Measurements from ENCODE around the gene DUOX1. TPM values are rescaled to one million over a fixed set of nuclear protein-coding genes. Genes with fewer than 3 reads are reported as not detected.
A peak's percentile ranks its signal among the peaks of the same experiment; 100 is the strongest.

The DUOX1 gene
- polyA plus RNA-seq, 3 donors: 0.22 TPM; not detected in 2

GRCh38 chr15:45187894-45188830, 58.4 kb downstream of the DUOX1 start, which contains the start of gene SHF:
TSS of gene SHF (minus strand) at chr15:45187966. CDS start at chr15:45187951, 15 bp downstream.
- peaks cover 4 to 24% of the 10 kb centered on the region in 2 donors for H3K27me3 ChIP-seq (ENCODE audit: control insufficient read depth in 2 of 2, insufficient read depth in 2 of 2, low read length in 2 of 2)
- peak within 1 kb of the TSS; percentile 71 for H3K4me2 ChIP-seq (replicated peaks; ENCODE audit: extremely low read depth, low read length, poor library complexity, severe bottlenecking)
- Mint-ChIP-seq H3K36me3 (peaks cover 0 to 15% of the 10 kb centered on the region in 2 donors), H3K9me3 (peaks cover 0 to 8% (median 2%) of the 10 kb centered on the region in 7 donors), H3K27me3 (ENCODE audit: low read depth in 3 of 3) (peaks cover 25 to 33% (median 32%) of the 10 kb centered on the region in 3 donors), H3K4me1 (peaks cover 14% of the 10 kb centered on the region), H3K4me3 (peak within 1 kb of the TSS; percentile 72 to 88), H3K27ac (peak within 1 kb of the TSS in 4 of 7 donors; percentile 2 to 68 (median 56))
- H3K27ac ChIP-seq (ENCODE audit: low read depth in 1 of 2, low read length in 2 of 2): no peak within 1 kb of the TSS
- no peaks in the 10 kb centered on the region for H3K36me3 ChIP-seq (replicated peaks in 1 of 2; ENCODE audit: control insufficient read depth in 1 of 2, insufficient read depth in 2 of 2, low read length in 2 of 2)
- H3K4me3 ChIP-seq (replicated peaks in 1 of 3; ENCODE audit: low read depth in 2 of 3, low read length in 3 of 3): peak within 1 kb of the TSS; percentile 33 to 76 (median 38)
- no peaks in the 10 kb centered on the region for H3K79me2 ChIP-seq (ENCODE audit: insufficient read depth, low read length)
- H3K4me1 ChIP-seq (ENCODE audit: control insufficient read depth in 1 of 2, insufficient read depth in 2 of 2, low read length in 2 of 2): peaks cover 12 to 18% of the 10 kb centered on the region in 2 donors
- intact Hi-C loops (cut with micrococcal nuclease): no loop called here
- DNase-seq: peak; percentile 14 to 68 (median 29)
- no peaks in the 10 kb centered on the region for H4K20me1 ChIP-seq (ENCODE audit: insufficient read depth, low read length)
- H3K9me3 ChIP-seq (replicated peaks in 1 of 2; ENCODE audit: control insufficient read depth in 1 of 2, insufficient read depth in 1 of 2, low read length in 2 of 2): no peaks in the 10 kb centered on the region
- under 1% methylated on average over 30 of the region's 57 CpGs for WGBS (ENCODE audit: insufficient coverage)
- peak within 1 kb of the TSS; percentile 24 for H3K9ac ChIP-seq (ENCODE audit: insufficient read depth, low read length, poor library complexity, severe bottlenecking)
- peak within 1 kb of the TSS; percentile 68 for H2AFZ ChIP-seq (ENCODE audit: insufficient read depth, low read depth, low read length, poor library complexity, severe bottlenecking)
- no peak for TF ChIP-seq CTCF (IDR thresholded peaks at IDR 0.05)

GRCh38 chr15:45197512-45197911, 67.7 kb downstream of the DUOX1 start:
- no peaks in the 10 kb centered on the region for H3K36me3 ChIP-seq (replicated peaks in 1 of 2; ENCODE audit: control insufficient read depth in 1 of 2, insufficient read depth in 2 of 2, low read length in 2 of 2)
- no peaks in the 10 kb centered on the region for H4K20me1 ChIP-seq (ENCODE audit: insufficient read depth, low read length)
- no peak for TF ChIP-seq CTCF (IDR thresholded peaks at IDR 0.05)
- no peaks in the 10 kb centered on the region for H3K27me3 ChIP-seq (ENCODE audit: control insufficient read depth in 2 of 2, insufficient read depth in 2 of 2, low read length in 2 of 2)
- H3K27ac Mint-ChIP-seq: peak overlapping the region in 3 of 7 donors; percentile 29 to 66 (median 43)
- peak overlapping the region in 1 of 3 experiments; percentile 91 for H3K4me3 ChIP-seq (replicated peaks in 1 of 3; ENCODE audit: low read depth in 2 of 3, low read length in 3 of 3)
- intact Hi-C loops (cut with micrococcal nuclease): no loop called here
- no peaks in the 10 kb centered on the region for H3K79me2 ChIP-seq (ENCODE audit: insufficient read depth, low read length)
- DNase-seq: peak in 1 of 3 donors; percentile 36
- no peak overlapping the region for H3K27ac ChIP-seq (ENCODE audit: low read depth in 1 of 2, low read length in 2 of 2)
- peaks cover 18% of the 10 kb centered on the region for H3K4me1 Mint-ChIP-seq
- H3K36me3 Mint-ChIP-seq: no peaks in the 10 kb centered on the region
- no peak overlapping the region for H3K9ac ChIP-seq (ENCODE audit: insufficient read depth, low read length, poor library complexity, severe bottlenecking)
- H3K4me3 Mint-ChIP-seq: no peak overlapping the region
- H3K9me3 Mint-ChIP-seq: peaks cover 0 to 2% (median 0%) of the 10 kb centered on the region in 7 donors
- H3K27me3 Mint-ChIP-seq (ENCODE audit: low read depth in 3 of 3): peaks cover 0 to 4% (median 0%) of the 10 kb centered on the region in 3 donors
- peaks cover 27 to 30% of the 10 kb centered on the region in 2 donors for H3K4me1 ChIP-seq (ENCODE audit: control insufficient read depth in 1 of 2, insufficient read depth in 2 of 2, low read length in 2 of 2)
- peak overlapping the region; percentile 88 for H3K4me2 ChIP-seq (replicated peaks; ENCODE audit: extremely low read depth, low read length, poor library complexity, severe bottlenecking)
- H2AFZ ChIP-seq (ENCODE audit: insufficient read depth, low read depth, low read length, poor library complexity, severe bottlenecking): no peak overlapping the region
- no peaks in the 10 kb centered on the region for H3K9me3 ChIP-seq (replicated peaks in 1 of 2; ENCODE audit: control insufficient read depth in 1 of 2, insufficient read depth in 1 of 2, low read length in 2 of 2)
- WGBS (ENCODE audit: insufficient coverage): no CpG with 5 or more reads among the region's 3 CpGs

All from CD14-positive monocyte (primary cell).